Measurements from ENCODE around the gene B3GNT3.

Gene B3GNT3

GRCh38 chr19:17794731-17795494 lies at the start of gene B3GNT3:
B3GNT3 (plus strand) TSS chr19:17795138; CDS start chr19:17807808, 12,670 bp downstream.
- no peak for FAIRE-seq

- no peak for FAIRE-seq
Observed at GRCh38 chr19:17747205-17748098, 47.5 kb upstream of the B3GNT3 start.

- FAIRE-seq: no peak
Observed at GRCh38 chr19:17748884-17749638, 45.9 kb upstream of the B3GNT3 start.

GRCh38 chr19:17749912-17750317 lies 45.0 kb upstream of the B3GNT3 start:
- FAIRE-seq: no peak

- FAIRE-seq: no peak
Observed at GRCh38 chr19:17751103-17751911, 43.6 kb upstream of the B3GNT3 start, which contains the start of gene FCHO1. FCHO1 (plus strand) TSS chr19:17751477; CDS start chr19:17755165, 3,688 bp downstream.

GRCh38 chr19:17751912-17752273 lies 43.0 kb upstream of the B3GNT3 start:
- no peak for FAIRE-seq

- FAIRE-seq: no peak
Observed at GRCh38 chr19:17752865-17753639, 41.9 kb upstream of the B3GNT3 start.

GRCh38 chr19:17753976-17754375 lies 41.0 kb upstream of the B3GNT3 start:
- no peak for FAIRE-seq

GRCh38 chr19:17754634-17755442 lies 40.1 kb upstream of the B3GNT3 start:
- no peak for FAIRE-seq

- FAIRE-seq: no peak
Observed at GRCh38 chr19:17755443-17755890, 39.5 kb upstream of the B3GNT3 start.

GRCh38 chr19:17755977-17756670 lies 38.8 kb upstream of the B3GNT3 start:
- FAIRE-seq: no peak

- FAIRE-seq: no peak
Observed at GRCh38 chr19:17757125-17757524, 37.8 kb upstream of the B3GNT3 start.

- no peak for FAIRE-seq
Observed at GRCh38 chr19:17758515-17758914, 36.4 kb upstream of the B3GNT3 start.

GRCh38 chr19:17761148-17761547 lies 33.8 kb upstream of the B3GNT3 start:
- FAIRE-seq: no peak

- FAIRE-seq: no peak
Observed at GRCh38 chr19:17762505-17763229, 32.3 kb upstream of the B3GNT3 start.

- no peak for FAIRE-seq
Observed at GRCh38 chr19:17764348-17764747, 30.6 kb upstream of the B3GNT3 start.

- FAIRE-seq: no peak
Observed at GRCh38 chr19:17765069-17765618, 29.8 kb upstream of the B3GNT3 start.

- no peak for FAIRE-seq
Observed at GRCh38 chr19:17766543-17767131, 28.3 kb upstream of the B3GNT3 start.

All from islet of Langerhans (tissue), 1 donor.